Right ventricle myocardium inferior (tissue), 1 donor: Measurements from ENCODE around the gene SARDH. TPM values are rescaled to one million over a fixed set of nuclear protein-coding genes. Genes with fewer than 3 reads are reported as not detected.
"Not testable (repeated sequence)": the region's sequence is repeated elsewhere in the genome, so short reads cannot be mapped to it uniquely, and the experiment has no call there.

ENCODE experiments used
- ATAC-seq: fragments of 200-7000 bp; cut with Tn5 transposase; one replicate; pipeline ENCODE4 v1.9.1; 2020; ENCODE audit warnings: mild to moderate bottlenecking, moderate library complexity
- DNase-seq: peaks from one replicate; pipeline ENCODE4 v3.0.0; 2021; ENCODE audit errors: missing footprints
- intact Hi-C: fragments of 100-400 bp; cut with DNase I; formaldehyde crosslinking; loops from one replicate; pipeline ENCODE4 v1.11.0; 2022
- total RNA-seq: library from RNA; stranded (reverse); fragmentation: NEBNext Ultra II Directional; extraction: Animal tissue kit (Norgen Biotek cat#: 25700); gene quantifications from one replicate; pipeline ENCODE4 v1.2.1, GENCODE V29; 2021
- donor health status: DM: no; HTN: yes; CAD: no; lungs with severe emphysema.

SARDH gene
- total RNA-seq, 1 donor from 2014 or later: 0.41 TPM

DNA sequence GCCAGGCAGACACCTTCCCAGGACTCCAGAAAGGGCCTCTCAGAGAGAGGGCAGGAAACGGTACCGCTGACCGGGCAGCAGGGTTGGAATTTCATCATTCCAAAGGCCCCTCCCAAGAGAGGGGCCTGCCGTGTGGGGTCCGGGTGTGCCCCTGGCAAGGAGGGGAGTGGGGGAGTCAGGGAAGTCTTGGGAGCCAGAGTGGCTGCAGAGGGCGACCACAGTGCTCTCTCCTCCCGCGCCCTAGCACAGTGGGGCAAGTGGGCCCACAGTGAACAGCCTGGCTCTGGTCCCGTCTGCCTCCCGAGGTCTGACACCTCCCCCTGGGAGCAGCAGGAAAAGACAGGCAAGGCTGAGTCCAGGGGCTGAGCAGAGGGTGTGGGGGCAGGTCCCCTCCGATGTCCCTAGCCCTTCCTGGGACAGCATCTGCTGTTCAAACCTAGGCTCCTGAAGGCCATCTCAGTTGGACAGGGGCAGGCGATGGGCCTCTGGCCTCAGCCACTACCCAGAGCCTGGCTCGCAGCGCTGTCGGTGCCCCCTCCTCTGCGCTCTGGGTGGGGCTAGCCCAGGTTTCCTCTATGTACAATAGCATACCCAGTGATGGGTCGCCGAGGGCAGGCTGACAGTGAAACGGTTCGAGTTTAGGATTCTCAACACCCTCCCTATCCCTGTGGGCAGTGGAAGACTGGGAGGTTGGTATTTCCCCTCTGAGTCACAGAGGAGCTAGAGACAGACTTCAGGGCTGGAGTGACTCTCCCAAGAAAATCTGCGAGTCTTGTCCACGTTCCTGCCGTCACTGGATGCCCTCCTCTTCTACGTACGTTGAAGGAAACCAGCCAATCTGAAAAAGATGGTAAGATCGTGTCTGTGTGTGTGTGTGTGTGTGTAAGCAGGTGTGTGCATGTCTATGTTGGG is 25.4 kb upstream of the SARDH start:
- peak; percentile 16 for DNase-seq
- no peak for ATAC-seq
- intact Hi-C loops: no loop called here

DNA sequence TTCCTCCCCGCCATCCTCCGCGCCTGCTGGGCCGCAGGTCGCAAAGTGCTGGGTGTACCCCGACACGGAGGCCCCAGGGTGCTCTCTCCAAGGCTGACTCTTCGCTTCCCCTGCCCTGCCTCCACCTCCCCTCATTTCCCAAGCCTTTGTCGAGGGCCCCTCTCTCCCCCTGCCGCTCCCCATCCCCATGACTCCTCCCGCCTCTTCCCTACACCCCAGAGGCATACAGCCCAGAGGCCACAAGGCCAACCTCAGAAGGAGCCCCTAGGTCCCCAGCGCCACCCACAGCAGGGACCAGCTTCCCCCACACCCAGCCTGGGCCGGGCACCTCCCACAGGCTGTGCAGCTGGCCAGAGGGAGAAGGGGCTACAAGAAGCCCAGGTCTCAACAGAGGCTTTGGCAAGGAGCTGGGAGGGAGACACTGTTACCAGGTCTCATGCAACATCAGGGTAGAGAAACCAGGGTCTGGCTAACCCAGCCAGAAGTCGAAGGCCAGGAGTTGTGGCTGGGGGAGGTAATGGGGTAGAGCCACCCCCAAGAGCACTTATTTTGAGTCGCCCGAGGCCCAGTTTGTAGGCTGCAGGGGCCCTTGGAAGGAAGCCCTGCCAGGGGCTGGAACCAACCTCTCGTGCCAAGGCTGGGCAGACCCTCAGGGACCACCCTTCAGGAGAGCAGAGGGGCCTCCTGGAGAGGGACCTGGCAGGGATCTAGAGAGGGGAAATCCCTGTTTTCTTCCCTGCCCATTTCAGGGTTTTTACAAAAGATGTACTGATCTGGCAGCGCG is 24.5 kb upstream of the SARDH start:
- intact Hi-C loops: no loop called here

DNA sequence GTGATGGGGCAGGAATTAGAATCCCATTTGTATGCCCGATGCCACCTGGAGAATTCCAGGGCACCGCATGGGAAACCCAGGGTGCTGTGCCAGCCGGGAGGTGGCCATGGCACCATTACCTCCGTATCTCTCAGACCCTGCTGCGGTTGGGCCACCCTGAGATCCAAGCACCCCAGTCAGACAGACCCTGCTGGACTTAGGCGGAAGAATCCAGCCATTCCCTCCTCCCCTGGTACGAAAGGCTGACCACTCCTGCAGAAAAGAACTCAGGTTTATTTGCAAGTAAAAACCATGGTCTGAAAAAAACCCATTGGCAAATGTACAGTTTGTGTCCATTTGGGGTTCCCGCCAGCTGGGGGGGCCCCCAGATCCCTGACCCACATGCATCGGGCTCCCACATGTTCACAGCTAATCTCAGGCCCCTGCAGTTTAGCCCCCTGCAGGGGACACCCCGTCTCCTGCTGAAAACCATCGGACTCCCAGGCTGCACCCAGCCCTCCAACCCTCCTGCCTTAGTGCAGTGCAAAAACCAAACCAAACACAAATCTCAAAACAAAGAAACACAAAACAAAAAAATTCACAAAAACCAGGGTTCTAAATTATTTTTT is 23.6 kb upstream of the SARDH start:
- peak; percentile 49 for DNase-seq
- ATAC-seq: no peak
- intact Hi-C loops: no loop called here

More for the DNA sequence above, 24.5 kb upstream of the SARDH start:
- ATAC-seq (no peak), DNase-seq (peak; percentile 43)

DNA sequence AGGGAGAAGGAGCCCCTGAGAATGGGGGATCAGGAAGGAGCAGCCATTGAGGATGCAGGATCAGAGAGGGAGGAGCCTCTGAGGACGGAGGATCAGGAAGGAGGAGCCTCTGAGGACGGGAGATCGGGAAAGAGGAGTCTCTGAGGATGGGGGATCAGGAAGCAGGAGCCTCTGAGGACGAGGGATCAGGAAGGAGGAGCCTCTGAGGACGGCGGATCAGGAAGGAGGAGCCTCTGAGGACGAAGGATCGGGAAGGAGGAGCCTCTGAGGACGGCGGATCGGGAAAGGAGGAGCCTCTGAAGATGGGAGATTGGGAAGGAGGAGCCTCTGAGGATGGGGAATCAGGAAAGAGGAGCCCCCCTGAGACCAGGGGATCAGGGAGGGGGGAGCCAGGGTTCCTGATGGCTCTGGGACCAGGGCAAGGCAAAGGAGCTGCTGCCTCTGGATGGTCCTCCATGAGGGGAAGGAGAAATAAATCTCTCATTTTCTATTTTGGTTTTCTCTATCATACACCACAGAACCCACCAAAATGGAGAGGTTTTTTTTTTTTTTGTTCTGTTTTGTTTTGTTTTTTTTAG is 22.6 kb upstream of the SARDH start:
- DNase-seq (no peak), ATAC-seq (no peak)
- intact Hi-C loops: no loop called here

DNA sequence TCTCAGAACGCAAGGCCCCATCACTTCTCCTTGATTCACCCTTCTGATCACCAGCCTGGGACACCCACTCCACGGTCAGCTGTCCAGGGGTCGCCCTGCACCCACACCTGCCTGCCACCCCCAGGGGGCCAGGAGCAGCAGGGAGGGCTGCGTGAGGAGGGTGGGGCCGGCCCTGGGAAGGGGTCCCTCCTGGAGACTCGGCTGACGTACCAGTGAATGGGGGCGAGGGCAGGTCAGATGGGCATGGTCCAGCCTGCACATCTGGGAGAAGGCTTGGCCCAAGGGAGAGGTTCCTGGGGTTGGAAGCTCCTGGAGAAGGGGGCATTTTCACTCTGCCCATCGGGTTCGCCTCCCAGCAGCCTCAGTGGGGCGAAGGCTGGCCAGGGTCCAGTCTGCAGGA is 21.8 kb upstream of the SARDH start:
- peak; percentile 5 for ATAC-seq
- DNase-seq: no peak
- intact Hi-C loops: no loop called here

DNA sequence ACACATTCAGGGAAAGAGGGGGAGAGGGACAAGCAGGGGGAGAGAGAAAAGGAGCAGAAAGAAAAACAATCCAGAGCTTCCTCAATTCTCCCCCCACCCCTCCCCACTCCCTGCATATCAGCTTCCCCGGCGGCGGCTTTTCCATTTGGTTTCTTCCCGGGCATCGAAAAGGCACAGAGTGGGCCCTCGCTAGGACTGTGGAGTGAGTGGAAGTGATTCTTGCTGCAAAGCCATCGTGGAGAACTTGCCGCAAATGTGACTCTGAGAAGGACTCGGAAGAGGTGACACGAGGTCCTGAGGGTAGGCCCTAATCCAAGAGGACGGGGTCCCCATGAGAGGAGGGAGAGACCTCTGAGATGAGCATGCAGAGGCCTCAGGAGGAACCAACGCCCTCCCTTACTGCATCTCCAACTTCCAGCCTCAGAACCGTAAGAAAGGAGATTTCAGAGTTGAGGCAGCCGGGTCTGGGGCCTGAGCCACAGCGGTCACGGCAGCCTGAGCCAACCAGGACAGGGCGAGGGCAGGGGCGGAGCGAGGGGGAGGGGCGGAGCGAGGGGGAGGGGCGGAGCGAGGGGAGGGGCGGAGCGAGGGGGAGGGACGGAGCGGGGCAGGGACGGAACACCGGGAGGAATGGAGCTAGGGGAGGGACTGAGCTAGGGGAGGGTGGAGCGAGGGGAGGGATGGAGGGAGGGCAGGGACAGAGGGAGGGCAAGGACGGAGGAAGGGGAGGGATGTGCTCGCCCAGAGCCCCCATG is 21.2 kb upstream of the SARDH start:
- peak; percentile 78 for ATAC-seq
- DNase-seq: no peak
- intact Hi-C loops: no loop called here

DNA sequence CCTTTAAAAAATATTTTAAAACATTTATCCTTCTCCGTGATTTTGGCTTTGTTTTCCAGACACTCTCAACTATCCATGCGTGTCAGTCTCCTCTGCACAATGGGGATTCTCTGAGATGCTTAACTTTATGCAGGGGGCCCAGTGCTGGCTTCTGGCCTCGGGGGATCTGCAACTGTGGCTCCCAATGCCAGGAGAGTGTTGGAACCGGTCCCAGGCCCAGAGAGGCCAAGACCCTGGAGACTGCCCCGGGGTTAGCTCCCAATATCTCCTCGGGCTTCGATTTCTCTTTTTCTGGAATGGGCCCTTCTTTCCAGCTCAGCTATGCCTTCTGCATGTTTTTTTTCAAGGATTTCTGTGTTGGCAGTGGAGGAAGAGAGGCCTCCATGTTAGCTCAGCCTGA is 20.1 kb upstream of the SARDH start:
- ATAC-seq (no peak), DNase-seq (no peak)
- intact Hi-C loops: no loop called here

DNA sequence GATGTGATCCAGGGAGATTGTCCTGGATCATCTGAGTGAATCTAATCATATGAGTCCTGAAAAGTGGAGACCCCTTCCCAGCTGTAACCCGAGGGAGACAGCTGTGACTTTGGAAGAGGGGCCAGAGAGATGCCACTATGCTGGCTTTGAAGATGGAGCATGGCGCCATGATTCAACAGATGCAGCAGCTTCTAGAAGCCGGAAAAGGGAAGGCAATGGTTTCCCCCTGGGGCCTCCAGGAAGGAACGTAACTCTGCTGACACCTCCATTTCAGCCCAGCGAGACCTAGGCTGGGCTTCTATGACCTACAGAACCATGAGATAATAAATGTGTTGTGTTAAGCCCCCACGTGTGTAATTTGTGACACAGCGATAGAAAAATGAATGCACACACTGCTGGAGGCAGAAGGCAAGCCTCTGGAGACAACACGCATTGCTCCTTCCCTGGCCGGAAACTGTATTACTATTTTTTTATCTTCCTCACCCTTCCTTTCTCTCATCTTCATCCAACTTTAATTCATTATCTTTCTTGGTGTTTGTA is 16.6 kb upstream of the SARDH start:
- no peak for DNase-seq
- no peak for ATAC-seq
- intact Hi-C loops: no loop called here

DNA sequence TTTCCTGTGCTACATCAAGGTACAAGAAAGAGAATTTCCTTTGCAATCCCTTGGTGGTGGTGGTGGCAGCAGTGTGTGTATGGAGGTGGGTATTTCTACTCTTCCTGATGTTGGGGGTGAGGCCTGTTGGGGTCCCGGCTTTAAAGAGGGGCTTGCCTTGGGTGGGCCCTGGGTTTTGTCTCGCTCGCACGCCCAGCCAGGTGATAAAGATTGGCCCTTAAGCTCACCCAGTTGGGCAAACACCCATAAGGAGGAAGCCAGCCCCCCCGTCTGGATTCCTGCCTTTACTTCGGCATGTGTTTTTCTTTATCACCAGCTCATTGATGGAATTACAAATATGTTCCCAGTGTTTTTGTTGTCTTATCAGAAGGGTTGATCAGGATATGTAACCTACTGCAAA is 16.0 kb upstream of the SARDH start:
- intact Hi-C loops: no loop called here
- no peak for ATAC-seq

DNA sequence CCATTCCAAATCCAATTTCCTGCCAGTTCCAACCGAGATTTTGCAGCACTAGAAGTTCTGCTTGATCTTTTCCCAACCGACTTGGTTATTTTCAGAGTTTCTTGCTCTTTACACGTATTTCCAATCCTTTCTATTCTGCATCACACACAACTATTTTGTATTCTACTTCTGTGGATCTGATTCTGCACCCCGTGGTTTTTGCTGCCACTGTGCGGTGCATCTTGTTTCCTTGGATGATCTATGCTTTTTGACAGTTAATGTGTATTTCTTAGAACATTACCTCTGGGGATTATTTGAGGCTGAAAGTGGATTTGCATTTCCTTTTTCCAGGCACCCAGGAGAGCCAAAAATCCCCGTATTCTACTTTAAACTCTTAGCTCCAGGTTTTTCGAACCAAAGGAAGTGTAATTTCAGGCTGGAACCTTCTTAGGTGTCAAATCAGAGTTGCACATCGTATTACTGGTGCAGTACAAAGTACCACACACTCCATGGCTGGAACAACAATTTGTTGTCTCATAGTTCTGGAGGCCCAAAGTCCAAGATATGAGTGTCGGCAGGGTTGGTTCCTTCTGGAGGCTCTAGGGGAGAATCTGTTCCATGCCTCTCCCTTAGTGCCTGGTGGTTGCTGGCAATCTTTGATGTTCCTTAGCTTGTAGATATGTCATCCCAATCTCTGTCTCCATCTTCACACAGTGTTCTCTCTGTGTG is 14.7 kb upstream of the SARDH start:
- no peak for ATAC-seq
- intact Hi-C loops: no loop called here
- DNase-seq: no peak

More for the DNA sequence above, 16.0 kb upstream of the SARDH start:
- peak; percentile 28 for DNase-seq

DNA sequence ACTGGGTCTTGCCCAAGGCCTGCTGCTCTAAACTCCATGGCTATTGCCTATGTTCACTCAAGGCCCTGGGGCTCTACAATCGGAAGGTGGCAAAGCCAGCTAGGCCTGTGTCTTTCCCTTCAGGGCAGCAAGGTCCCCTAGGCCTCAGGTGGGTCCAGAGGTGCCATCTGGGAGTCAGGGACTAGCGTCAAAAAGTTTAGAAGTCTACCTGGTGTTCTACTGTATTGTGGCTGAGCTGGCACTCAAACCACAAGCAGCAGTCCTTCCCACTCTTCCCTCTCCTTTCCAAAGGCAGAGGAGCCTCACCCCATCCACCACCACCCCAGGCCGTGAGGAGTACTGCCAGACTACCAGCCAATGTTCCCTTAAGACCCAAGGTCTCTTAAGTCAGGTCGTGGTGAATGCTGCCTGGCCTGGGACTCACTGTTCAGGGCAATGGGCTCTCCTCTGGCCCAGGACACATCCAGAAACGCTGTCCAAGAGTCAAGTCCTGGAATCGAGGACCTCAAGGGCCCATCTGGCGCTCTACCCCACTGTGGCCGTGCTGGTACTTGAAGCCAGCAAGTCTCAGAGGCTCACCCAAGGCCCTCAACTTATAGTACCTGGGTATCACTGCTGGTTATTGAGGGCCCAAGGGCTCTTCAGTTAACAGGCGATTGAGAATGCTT is 13.0 kb upstream of the SARDH start:
- intact Hi-C loops: no loop called here
- DNase-seq (no peak), ATAC-seq (no peak)

DNA sequence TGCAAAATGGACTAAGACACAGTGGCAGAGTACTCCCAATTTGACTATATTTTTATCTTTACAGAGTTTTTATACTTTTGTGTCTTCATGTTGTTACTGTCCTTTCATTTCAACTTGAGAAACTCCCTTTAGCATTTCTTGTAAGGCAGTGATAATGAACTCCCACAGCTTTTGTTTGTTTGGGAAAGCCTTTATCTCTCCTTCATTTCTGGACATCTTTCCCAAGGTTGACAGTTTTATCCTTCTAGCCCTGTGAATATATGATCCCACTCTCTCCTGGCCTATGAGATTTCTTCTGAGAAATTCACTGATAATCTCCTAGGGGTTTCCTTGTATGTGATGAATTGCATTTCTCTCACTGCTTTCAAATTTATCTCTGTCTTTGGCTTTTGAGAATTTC is 9.2 kb upstream of the SARDH start:
- intact Hi-C loops: no loop called here
- ATAC-seq (no peak), DNase-seq (no peak)

DNA sequence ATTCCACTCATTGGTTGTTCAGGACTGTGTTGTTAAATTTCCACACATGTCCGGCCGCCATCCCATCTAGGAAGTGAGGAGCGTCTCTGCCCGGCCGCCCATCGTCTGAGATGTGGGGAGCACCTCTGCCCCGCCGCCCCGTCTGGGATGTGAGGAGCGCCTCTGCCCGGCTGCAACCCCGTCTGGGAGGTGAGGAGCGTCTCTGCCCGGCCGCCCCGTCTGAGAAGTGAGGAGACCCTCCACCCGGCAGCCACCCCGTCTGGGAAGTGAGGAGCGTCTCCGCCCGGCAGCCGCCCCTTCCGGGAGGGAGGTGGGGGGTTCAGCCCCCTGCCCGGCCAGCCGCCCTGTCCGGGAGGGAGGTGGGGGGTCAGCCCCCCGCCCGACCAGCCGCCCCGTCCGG is 6.4 kb upstream of the SARDH start:
- DNase-seq, intact Hi-C loops, ATAC-seq: not testable (repeated sequence)

DNA sequence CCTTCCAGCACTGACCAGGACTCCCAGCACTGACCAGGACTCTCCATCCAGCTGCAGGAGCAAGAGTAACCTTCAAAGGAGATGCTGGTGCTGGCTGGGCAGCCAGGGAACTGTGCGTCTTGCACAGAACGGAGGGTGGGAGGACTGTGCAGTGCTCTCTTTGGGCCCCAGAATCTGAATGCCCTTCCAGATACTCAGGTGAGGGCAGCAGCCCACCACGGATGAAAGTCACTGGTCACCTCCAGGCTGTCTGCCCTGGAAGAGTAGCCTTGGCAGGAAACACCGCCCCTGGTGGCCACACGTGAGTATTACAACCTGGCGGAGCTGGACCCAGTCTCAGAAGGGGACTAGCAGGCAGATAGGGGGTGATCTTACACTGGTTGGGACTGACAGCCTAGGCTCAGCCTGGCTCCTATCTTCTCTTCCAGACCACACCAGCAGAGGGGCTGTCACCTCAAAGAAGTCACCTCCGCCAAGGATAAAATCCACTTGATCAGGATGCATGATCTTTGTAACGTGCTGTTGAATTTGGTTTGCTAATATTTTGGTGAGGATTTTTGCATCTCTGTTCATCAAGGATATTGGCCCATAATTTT is 4.8 kb upstream of the SARDH start:
- intact Hi-C loops: no loop called here
- ATAC-seq (peak; percentile 72), DNase-seq (peak; percentile 83)

DNA sequence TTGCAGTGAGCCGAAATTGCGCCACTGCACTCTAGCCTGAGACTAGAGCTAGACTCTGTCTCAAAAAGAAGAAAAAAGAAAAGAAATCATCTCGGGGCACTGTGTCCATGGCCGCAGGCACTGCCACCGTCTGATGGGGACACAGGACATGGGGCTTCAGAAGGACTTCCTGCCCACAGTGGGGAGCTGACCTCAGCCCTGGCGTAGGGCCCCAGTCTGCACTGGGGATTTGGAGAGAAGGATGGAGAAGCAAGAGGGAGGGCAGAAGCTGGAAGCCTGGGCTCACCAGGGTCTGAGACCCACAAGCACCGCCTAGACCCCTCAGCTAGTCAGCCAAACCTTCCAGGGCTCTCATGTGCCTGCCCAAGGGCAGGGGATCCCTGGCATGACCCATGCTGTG is 4.1 kb upstream of the SARDH start:
- no peak for ATAC-seq
- no peak for DNase-seq
- intact Hi-C loops: no loop called here

DNA sequence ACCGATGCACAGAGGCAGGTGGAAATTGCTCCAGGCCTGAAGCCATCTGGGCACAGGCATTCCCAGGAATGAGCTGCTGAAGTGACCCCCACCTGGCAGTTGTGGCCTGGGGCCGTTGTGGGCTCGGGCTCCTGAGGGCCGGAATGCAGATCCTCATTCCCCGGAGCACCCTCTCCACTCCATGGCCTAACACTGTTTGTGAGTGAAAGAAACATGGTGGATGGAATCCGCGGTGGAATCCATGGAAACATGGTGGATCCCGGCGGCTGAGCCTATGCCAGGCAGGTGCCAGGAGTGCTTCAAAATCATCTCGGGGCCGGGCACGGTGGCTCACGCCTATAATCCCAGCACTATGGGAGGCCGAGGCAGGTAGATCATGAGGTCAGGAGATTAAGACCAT is 3.6 kb upstream of the SARDH start:
- no peak for ATAC-seq
- intact Hi-C loops: no loop called here
- DNase-seq: no peak

DNA sequence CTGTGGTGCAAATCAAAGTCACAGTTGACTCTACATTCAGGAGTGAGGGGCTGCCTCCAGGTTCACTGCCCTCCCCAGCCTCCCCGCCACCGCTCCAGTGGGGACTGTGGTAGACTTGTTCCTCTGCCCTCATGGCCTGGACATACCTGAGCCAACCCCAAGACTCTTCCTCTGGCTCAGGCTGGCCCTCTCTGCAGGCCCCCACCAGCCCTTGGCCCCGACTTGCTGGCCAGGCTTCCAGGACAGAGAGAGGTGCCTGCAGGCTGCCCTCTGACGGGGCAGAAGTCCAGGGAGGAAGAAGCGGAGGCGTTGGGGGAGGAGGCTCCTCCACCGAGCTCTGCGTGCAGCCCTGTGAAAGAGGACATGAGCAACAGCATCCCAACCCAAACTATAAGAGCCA is 2.8 kb upstream of the SARDH start:
- intact Hi-C loops: no loop called here
- ATAC-seq (no peak), DNase-seq (no peak)
